NCI-H146 treated with DMSO at 0.1 percent for 48 hours (cell line): Measurements from ENCODE around the gene RRAS2.

Experiments used
- DNase-seq: peaks from one replicate; lab custom pipeline; 2025; ENCODE audit not compliant: unreplicated experiment; lab: John Stamatoyannopoulos, UW

Gene RRAS2

DNA sequence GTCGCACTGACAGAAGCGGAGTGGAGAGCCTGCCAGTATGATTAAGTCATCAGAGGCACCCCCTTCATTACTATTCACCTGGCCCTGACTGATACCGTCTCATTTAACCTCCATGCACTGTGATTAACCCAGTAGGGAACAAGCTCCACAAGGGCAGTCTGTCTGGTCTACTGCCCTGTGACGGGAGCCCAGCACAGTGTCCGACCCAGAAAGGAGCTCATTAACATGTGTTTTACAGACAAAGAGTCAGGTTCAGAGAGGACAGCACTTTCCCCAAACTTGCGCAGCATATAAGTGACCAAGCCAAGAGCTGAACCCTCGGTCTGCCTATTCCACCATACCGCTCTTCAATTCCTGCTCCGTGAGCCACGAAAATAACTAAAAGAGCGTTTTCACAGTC is 129.5 kb downstream of the RRAS2 start:
- DNase-seq: no peak

DNA sequence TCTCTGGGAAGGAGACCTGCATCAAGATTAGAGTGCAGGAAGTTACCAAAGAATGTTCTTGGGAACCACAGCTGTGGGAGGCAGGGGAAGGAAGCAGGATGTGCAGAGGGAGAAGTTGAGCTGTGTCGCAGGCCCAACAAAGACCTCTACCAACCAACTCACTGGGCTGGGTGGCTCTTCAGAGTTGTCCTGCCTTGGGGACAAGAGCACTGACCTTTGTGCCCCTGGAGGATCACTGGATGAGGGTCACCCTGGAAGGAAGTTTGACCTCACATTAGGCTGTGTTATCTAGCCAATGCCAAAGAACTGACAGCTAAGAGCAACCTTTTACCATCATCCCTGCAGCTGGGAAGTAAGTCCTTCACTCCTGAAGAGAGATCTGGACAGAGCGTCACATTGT is 130.6 kb downstream of the RRAS2 start:
- DNase-seq: no peak
